DMS53 treated with DMSO at 0.1 percent for 48 hours (cell line): ENCODE results near the gene AK5.

Experiments
- DNase-seq: peaks from one replicate; lab custom pipeline; 2025; ENCODE audit not compliant: unreplicated experiment; lab: John Stamatoyannopoulos, UW

Gene AK5

DNA sequence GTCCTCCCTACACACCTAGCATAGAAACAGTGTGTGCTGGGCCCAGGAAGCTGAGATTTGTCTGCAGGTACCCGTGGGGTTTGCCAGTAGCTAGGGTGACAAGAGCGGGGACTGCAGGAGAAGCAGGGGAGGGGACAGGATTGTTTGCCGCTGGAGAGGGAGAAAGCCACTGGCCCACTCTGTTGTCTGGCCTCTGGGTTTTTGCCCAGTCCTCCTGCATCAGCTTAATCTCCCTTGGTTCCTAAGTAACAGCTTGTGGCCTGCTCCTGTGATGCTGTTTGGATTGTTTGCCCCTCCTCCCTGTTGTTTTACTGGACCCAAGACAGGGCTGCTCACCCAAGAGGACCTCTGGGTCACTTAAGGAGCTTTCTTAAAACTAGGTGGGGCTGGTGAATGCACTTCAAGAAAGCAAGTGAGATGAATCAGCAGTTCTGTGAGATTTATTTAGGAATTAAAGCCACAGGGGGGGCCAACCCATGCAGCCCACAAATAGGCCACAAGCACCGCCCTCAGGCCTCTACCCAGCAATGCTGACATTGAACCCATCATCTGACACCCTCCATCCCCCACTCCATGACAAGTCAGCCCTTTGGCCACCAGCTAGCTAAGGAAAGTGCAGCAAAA, 257.8 kb downstream of the AK5 start:
- DNase-seq, result no peak

DNA sequence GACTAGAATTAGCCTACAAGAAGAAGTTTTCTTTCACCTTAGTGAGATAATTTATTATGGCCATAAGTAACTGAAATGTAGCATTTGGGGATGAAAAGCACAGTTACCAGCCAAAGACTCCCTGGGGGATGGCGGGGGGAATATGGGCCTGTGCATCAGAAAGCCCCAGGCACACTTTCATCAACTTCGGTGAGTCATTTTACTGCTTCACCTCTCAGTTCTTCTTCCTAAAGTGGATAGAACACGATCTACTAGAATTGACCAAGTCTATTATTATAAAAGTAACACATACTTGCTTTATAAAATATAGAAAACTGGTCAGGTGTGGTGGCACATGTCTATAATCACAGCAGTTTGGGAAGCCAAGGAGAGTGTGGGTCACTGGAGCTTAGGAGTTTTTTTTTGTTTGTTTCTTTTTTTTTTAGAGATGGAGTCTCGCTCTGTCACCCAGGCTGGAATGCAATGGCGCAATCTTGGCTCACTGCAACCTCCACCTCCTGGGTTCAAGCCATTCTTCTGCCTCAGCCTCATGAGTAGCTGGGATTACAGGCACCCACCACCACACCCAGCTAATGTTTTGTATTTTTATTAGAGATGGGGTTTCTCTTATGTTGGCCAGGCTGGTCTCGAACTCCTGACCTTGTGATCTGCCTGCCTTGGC, 258.8 kb downstream of the AK5 start:
- no peak for DNase-seq

DNA sequence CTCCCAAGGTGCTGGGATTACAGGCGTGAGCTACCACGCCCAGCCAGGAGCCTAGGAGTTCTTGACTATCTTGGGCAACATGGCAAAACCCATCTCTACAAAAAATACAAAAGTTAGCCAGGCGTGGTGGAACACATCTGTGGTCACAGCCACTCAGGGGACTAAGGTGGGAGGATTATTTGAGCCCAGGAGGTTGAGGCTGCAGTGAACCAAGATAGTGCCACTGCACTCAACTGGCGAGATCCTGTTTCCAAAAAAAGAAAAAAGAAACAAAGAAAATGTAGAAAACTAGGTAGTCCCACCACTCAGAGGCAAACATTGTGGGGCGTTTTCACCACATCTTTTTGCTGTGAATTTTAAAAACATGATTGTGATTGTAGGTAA, 259.3 kb downstream of the AK5 start:
- DNase-seq, result no peak

DNA sequence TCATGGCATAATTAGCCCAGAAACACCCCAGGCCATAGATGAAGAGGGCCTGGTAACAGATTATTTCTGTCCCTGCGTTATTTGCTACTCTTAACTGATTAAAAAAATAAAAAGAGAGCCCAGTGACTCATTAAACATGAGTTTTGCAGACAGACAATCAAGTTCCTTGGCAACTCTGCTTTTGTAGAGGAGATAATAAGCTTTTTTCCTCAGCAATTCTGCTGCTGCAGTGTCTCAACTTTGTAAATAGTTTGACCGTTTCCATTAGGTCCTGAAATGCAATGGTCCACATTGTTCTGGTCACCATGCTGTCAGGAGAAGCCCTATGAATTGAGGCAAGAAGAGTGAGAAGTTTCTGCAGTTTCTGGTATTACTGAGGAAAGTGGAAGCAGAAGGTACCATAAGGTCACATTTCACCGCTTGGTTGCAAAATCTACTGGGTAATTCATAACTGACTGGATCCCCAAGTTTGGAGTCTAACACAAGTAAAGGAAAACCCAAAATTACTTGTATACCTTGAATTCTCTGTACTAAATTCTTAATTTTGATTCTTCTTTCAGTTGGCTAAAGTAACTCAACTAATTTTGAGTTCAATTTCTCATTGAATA, 261.1 kb downstream of the AK5 start:
- no peak for DNase-seq

DNA sequence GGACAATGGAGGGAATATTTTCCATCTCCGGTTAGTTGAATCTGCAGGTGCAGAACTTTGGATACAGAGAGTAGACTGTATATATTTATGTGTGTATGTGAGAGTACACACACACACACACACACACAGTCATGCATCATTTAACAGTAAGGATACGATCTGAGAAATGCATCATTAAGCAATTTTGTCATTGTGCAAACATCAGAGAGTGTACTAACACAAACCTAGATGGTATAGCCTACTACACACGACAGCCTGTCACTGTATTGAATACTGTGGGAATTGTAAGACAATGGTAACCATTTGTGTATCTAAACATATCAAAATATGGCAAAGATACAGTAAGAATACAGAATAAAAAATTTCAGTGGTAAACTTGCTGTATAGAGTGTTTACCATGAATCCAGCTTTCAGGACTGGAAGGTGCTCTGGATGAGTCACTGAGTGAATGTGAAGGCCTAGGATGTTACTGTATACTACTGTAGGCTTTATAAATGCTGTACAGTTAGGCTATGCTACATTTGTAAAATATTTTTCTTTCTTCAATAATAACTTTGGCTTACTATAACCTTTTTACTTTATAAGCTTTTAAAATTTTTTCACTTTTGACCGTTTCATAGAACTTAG, 262.1 kb downstream of the AK5 start:
- peak; percentile 94 for DNase-seq

DNA sequence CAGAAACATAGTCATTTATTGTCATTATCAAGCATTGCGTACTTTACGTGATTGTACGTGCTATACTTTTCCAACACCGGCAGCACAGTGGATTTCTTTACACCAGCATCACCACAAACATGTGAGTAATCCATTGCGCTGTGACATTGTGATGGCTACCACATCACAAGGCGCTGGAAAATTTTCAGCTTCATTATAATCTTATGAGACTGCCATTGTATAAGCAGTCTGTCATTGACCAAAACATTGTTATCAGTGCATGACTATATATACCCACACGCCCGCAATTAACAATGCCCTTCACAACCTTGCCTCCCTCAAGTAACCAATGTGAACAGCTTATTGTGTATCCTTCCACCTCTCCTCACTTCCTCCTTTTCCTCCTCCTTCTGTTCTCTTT, 263.0 kb downstream of the AK5 start:
- no peak for DNase-seq

DNA sequence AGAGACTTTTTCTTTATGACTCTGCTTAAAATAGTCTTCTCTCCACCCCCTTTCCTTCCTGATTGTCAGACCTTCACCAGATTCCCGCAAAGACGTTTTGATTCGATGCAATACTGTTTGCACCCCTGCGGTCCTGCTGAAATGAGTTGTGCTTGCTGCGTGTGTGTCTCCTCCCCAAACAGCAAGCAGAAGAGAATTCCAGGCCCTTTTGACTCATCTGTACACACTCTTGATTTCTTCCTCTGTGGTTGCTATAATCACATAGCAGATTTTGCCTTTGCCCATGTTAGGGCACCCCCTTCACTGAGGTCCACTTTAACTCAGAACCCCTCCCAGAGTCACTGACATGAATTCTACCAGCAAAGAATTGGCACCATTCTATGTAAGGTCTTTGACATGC, 264.2 kb downstream of the AK5 start:
- DNase-seq, result no peak

DNA sequence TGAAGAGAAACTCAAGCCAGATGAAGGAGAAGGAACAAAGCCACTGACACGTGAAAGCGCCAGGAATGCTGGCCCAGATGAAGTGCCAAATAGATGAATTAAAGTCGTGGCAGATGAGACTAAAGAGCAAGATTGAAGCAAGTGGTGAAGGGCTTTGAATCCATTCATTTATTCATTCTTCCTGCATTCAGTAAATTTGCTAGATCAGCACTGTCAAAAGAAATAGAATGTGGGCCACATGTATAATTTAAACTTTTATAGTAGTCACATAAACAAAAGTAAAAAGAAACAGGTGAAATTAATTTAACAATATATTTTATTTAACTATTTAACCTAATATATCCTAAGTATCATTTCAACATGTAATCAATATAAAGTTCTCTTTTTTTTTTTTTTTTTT, 265.1 kb downstream of the AK5 start:
- no peak for DNase-seq

DNA sequence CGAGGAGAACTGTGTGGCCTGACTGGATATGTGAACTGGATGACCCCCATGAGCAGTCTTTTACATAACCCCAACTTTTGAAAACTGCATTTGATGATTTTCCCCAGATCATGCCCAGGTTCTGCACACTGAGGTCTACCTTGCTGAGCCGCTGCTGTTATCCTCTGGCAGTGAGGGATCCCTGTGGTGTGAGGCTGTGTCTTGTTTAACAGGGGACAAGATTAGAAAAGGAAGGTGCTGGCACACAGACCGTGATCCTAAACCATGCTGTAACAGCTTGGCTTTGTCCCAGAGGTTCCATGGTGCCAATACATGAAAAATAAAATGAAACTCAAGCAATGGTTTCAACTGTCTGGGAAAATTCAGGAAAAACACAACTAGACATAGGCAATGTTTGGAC, 266.5 kb downstream of the AK5 start:
- DNase-seq, result no peak

DNA sequence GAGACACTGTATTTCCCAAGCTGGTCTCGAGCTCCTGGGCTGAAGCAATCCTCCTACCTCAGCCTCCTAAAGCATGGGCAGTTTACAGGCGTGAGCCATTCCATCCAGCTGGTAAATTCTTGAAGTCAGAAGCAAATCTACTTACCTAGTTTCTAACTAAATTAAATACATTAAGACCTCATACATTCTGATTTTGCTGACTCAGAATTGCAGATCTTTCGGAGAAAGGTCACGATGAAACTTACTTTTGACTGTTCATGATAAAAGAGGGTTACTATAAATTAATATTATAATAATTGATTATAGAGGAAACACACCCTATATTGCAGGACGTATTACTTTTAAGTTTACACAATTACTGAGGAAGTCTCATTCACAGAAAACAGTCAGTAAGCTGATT, 268.3 kb downstream of the AK5 start:
- DNase-seq, result no peak

DNA sequence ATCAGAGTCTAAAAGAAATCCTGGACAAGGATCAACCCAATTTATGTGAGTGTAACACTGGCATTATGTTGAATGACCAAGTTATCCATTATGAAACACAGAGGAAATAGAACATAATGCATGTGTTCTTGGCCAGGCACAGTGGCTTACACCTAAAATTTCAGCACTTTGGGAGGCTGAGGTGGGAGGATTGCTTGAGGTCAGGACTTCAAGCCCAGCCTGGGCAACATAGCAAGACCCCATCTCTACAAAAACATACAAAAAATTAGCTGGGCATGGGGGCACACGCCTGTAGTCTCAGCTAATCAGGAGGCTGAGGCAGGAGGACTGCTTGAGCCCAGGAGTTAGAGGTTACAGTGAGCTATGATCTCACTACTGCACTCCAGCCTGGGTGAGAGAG, 270.8 kb downstream of the AK5 start:
- DNase-seq, result no peak

DNA sequence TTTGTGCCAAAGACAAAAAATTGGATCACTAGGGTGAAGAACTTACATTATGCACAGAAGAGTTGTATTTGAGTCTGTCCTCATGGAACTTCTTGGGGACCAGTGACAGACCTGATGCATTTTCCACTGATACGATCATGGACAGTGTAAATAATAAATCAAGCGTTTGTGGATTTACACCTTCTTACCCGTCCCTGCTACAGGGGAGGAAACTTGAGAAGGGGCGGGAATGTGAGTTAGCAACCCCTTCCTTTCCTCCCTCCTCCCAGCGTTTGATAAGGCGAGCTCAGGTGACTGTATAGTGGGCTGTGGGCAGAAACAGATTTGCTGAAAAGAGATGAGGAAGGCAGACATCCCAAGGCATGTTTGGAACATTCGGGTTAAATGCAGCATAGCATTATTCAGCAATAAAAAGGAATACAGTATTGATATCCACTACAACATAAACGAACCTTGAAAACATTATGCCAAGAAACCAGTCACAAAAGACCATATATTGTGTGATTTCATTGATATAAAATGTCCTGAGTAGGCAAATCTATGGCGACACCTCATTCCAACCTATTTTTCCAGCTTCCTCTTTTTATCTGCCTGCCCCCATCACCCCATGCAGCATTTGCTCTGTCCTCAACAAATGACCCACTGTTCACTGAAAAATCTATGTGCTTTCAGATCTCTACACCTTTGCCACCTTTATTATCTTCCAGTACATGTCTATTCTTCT, 271.9 kb downstream of the AK5 start:
- no peak for DNase-seq

DNA sequence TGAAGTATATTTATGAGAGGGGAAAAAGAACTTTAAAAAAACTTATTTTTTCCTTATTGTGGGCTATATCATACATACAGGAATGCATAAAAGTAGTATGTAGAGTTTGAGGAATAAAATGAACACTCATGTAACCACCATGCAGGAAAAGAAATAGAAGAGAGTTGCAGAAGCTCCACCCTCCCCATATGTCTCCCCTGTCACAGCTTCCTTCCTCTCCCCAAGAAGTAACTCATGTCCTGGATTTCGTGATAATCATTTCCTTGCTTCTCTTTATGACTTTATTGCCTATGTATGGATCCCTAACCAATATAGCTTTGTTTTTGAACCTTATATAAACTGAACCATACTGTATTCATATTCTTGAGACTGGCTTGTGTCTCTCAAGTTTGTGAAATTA, 274.2 kb downstream of the AK5 start:
- no peak for DNase-seq

DNA sequence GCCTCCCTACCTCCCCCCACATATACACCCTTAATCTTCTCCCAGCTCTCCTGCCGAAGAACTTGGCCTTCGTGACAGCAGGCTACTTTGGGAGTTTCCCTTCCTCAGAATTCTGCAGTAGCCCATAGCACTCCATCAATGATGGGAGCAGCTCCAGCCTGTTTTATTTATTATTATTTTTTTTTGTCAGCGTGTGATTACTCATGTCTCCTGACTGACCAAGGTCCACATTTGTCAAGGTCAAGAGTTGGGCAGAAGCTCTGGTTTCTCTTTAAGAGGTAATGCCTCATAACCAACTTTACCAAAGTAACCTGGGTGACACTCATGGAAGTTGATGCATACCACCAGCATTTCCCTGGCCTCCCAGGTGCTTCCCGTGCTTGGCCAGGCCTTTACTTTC, 275.2 kb downstream of the AK5 start:
- no peak for DNase-seq

DNA sequence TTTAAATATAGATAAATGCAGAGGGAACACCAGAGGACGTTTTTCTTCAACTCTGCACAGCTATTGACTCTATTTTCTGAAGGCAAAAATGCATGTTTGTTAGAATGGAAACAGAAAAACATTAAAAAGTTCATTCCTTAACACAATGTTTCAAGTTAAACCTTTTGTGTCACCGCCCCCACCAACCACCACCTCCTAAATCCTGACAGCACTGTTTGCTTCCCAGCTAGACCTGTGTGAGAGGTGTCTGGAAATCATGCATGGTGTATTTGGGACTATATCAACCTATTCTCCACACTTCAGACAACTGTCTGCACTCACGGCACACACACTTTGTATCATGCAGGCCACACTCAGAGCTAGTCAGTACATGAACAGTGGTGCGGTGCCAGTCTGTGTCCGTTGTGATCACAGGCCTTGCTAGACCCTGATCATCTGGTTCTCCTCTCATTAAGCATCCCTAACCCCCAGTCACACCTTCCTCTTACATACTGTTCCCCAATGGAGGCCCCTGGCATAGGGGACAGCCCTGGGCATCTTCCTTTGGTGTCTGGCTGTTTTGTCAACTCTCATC, 276.9 kb downstream of the AK5 start:
- DNase-seq, result no peak

DNA sequence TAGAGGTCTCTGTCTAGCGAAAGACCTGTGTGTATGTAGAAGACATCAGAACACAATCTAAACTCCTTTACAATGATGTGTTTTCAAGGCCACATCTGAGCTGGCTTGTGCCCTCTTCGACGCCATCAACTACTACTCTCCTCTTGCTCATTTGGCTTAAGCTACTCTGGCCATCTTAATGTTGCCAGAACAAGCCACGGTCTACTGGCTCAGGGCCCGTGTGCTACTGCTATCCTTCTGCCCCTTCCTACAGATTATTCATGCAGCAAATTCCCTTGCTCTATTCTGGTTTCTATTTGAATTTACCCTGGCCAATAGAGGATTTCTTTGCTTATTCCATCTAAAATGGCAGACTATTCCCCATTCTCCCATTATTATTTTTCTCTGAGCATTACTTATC, 278.9 kb downstream of the AK5 start:
- DNase-seq, result no peak

DNA sequence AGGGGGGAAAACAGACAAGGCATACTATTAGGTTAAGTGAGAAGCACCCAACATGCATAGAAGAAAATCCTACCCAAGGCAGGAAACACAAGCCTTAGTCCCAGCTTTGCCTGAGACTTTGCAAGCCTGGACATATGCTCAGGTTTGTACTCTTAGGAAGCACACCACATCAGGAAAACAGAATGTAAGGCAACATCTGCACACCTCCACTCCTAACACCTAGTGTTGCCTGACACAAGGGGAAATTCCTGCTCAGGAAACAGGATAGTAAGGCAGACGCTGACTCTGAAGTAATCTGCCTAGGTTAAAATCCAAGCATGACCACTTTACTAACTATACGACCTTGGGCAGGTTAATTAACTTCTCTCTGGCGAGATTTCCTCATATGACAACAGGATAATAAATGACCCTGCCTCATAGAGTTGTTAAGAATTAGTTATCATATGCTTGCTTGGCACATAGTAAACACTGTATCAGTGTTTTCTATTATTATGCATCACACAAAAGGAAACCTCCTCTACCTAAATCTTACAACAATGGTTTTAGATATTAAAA, 280.9 kb downstream of the AK5 start:
- no peak for DNase-seq

DNA sequence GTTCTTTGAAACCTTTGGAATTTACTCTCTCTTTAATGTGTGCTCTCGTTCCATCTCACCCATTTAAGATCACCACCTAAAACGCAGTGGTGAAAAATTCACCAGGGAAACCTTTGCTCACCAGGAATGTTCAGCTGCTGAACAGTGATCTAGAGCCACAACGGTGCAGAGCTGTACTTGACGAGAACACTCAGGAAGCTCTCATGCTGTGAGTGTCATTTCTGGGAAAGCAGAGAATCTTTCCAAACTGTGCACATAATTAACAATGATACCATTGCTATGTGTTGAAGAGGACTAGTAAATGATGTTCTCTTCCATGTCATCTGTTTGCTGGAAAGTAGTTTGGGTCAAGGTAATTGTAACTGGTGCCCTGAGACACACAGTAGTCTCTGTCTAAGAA, 283.5 kb downstream of the AK5 start:
- no peak for DNase-seq

DNA sequence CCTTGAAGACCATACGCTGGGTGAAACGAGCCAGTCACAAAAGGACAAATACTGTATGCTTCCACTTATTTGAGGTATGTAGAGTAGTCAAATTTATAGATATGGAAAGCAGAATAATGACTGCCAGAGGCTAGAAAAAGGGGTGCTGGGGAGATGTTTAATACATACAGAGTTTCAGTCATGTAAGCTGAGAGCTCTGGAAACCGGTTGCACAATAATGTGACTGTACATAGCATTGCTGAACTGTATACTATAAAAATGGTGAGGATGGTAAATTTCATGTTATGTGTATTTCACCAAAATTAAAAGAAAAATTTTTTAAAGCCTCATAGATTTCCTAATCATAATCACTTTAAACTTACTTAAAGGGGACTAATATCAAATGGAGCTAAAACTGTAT, 289.8 kb downstream of the AK5 start:
- no peak for DNase-seq

DNA sequence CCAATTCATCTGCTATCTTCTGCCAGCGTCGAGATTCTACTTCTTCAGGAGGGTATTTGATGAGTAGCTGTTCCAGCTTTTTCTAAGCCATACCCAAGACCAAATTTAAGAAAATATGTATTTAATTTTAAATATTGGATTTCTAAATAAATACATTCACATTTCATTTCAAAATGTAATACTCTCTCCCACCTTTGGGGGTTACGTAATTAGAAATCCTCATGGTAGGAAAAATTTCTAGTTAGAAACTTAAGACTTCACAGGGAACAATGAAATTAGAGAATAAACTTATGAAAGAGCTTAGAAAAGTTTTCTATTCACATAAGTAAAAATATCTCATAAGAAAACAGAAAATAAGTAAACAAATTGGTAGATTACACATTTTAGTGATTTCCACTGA, 297.7 kb downstream of the AK5 start:
- DNase-seq, result no peak

DNA sequence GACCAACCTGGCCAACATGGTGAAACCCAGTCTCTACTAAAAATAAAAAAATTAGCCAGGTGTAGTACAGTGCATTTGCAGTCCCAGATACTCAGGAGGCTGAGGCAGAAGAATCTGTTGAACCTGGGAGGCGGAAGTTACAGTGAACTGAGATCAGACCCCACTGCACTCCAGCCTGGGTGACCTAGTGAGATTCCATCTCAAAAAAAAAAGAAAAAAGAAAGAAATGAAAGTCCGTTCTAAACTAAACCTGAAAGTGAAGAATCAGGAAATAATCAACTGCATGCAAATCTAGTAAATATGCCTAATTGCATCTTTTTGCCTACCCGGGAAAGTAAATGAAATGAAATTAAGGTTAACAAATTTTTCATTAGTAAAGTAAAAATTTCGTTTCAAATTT, 301.1 kb downstream of the AK5 start:
- no peak for DNase-seq
